Loucy (cell line): ENCODE results near the gene DRAXIN.

Experiments
- EZH2phosphoT487 ChIP-seq: fragments of 200-600 bp; IDR thresholded peaks from 2 replicates; pipeline ENCODE4 v1.6.1; 2018; ENCODE audit warnings: antibody characterized with exemption, mild to moderate bottlenecking, moderate library complexity, borderline replicate concordance
- TF ChIP-seq, protein P1 (sequence below): fragments of 200-600 bp; sonication (generic); conservative IDR thresholded peaks from 2 replicates; pipeline ENCODE4 v1.5.1; 2014; ENCODE audit warnings: mild to moderate bottlenecking, antibody characterized with exemption, low read length

DNA sequence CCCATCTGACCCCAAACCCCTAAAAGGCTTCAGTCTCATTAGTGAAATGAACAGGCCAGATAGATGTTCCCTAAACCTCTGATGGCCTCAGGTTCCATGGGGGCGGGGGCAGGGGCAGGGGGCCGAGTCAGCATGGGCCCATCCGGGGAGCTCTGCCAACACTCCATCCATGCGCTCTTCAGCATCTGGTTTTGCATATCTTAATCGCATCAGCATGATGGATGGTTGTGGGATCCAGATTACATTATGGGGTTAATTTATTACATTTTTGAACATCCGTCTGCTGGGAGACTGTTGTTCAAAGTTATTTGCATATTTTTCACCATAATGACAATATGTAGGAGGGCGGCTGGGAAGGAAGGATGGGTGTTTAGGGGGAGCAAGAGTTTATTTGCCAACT is 7.4 kb upstream of the DRAXIN start:
- TF ChIP-seq EZH2phosphoT487 = no peak
- TF ChIP-seq, protein P1, sequence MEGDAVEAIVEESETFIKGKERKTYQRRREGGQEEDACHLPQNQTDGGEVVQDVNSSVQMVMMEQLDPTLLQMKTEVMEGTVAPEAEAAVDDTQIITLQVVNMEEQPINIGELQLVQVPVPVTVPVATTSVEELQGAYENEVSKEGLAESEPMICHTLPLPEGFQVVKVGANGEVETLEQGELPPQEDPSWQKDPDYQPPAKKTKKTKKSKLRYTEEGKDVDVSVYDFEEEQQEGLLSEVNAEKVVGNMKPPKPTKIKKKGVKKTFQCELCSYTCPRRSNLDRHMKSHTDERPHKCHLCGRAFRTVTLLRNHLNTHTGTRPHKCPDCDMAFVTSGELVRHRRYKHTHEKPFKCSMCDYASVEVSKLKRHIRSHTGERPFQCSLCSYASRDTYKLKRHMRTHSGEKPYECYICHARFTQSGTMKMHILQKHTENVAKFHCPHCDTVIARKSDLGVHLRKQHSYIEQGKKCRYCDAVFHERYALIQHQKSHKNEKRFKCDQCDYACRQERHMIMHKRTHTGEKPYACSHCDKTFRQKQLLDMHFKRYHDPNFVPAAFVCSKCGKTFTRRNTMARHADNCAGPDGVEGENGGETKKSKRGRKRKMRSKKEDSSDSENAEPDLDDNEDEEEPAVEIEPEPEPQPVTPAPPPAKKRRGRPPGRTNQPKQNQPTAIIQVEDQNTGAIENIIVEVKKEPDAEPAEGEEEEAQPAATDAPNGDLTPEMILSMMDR = no peak
